Thyroid gland (tissue), 4 donors: ENCODE data around the gene EEF1AKMT3. TPM values are rescaled to one million over a fixed set of nuclear protein-coding genes. Genes with fewer than 3 reads are reported as not detected.
A peak's percentile ranks its signal among the peaks of the same experiment; 100 is the strongest.
"Not testable (repeated sequence)": the region's sequence is repeated elsewhere in the genome, so short reads cannot be mapped to it uniquely, and the experiment has no call there.

Source experiments
- DNase-seq, 2 donors: peaks; one replicate each; pipeline ENCODE4 v3.0.0-alpha.2; 2019
- H3K27ac ChIP-seq, 3 donors: fragments of 200-600 bp; sonication (generic); 1 replicate in 2 of 3; 2 replicates in 1 of 3; pipeline ENCODE4 v1.5.1; 2016 to 2019; ENCODE audit warnings: mild to moderate bottlenecking in 1 of 3, moderate library complexity in 1 of 3
- H3K27me3 ChIP-seq: fragments of 200-600 bp; sonication (generic); one replicate; pipeline ENCODE4 v1.5.1; 2019
- H3K36me3 ChIP-seq, 2 donors: fragments of 200-600 bp; sonication (generic); one replicate each; pipeline ENCODE4 v1.5.1; 2016 to 2019
- H3K4me1 ChIP-seq, 2 donors: fragments of 200-600 bp; sonication (generic); one replicate each; pipeline ENCODE4 v1.5.1; 2017 to 2019
- H3K4me3 ChIP-seq, 3 donors: fragments of 200-600 bp; sonication (generic); replicated peaks in 1 of 3; 1 replicate in 2 of 3; 2 replicates in 1 of 3; pipeline ENCODE4 v1.5.1; 2016; ENCODE audit warnings: mild to moderate bottlenecking in 1 of 3
- H3K9me3 ChIP-seq: fragments of 200-600 bp; sonication (generic); one replicate; pipeline ENCODE4 v1.5.1; 2017
- POLR2A ChIP-seq, 2 donors: fragments of 450-650 bp; IDR thresholded peaks; one replicate each; pipeline ENCODE4 v1.6.1; 2017; ENCODE audit warnings: antibody characterized with exemption in 2 of 2, mild to moderate bottlenecking in 2 of 2, moderate library complexity in 1 of 2
- WGBS, 2 donors: methylation state at CpG; one replicate each; pipeline ENCODE4 v1.1.5; 2017; 5-methylcytosine and 5-hydroxymethylcytosine counted together
- intact Hi-C: fragments of 100-400 bp; cut with DNase I; formaldehyde crosslinking; loops from one replicate; pipeline ENCODE4 v1.15.1; 2023
- total RNA-seq, 4 donors: library from RNA; depleted of rRNA; stranded (reverse); fragments of >200 nt; gene quantifications; one replicate each; pipeline ENCODE4 v1.2.3, GENCODE V29; 2016
- TF ChIP-seq, protein P1 (sequence below), 6 experiments: fragments of 200-600 bp in 3 of 6; fragments of 450-650 bp in 3 of 6; sonication (generic) in 3 of 6; IDR thresholded peaks; one replicate each; pipeline ENCODE4 v1.5.1; 2016 to 2019; ENCODE audit warnings: antibody characterized with exemption in 6 of 6, mild to moderate bottlenecking in 2 of 6, inconsistent platforms in 1 of 6, moderate library complexity in 1 of 6

EEF1AKMT3 gene
- total RNA-seq, 4 donors from 2014 or later: 12.1 to 20.4 (median 16.5) TPM

DNA sequence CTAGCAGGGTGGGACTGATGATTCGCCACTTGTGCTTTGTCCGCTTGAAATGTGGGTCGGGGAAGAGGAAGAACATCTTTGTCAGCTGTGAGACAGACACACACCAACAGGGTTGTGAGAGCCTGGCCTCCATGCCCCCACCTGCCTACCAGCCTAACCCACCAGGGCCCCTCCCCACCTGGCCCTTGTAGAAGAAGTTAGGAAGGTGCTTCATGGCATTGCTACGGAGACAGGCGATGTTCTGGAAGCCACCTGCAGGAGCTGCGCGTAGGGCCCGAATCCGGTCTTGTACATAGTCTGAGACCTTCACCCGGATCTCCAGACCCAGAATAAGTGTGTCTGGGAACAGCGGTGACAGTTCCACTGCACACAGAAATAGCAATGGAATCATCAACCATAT is 2.8 kb upstream of the EEF1AKMT3 start:
- intact Hi-C loops: no loop called here
- no peaks in the 10 kb centered on the region for H3K27me3 ChIP-seq

DNA sequence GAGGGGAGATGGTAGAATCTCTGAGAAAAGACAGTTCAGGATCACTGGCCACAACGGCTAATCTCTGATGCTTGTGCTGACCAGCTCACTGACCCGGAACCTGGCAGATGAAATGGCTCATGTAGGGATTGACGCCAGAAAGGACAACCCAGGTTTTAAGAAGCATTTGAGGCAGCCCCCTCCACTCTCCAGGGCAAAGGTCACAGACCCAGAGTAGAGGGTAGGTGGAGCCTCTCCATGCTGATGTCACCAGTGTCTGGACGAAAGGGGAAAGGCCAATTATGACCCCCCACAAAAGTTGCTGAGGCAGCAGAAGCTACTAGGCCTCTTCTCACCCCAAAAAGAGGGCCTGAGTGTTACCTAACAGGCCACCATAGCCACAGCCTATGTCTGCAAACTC is 1.7 kb upstream of the EEF1AKMT3 start:
- intact Hi-C loops: no loop called here
- Histone ChIP-seq H3K4me1 (peaks cover 30 to 47% of the 10 kb centered on the region in 2 donors), H3K9me3 (no peaks in the 10 kb centered on the region), H3K27me3 (no peaks in the 10 kb centered on the region), H3K27ac (no peak overlapping the region), H3K36me3 (no peaks in the 10 kb centered on the region), H3K4me3 (no peak overlapping the region)
- WGBS, 2 donors: 66 to 69% methylated on average over 4 of the region's 4 CpGs
- DNase-seq: no peak
- TF ChIP-seq, protein P1, sequence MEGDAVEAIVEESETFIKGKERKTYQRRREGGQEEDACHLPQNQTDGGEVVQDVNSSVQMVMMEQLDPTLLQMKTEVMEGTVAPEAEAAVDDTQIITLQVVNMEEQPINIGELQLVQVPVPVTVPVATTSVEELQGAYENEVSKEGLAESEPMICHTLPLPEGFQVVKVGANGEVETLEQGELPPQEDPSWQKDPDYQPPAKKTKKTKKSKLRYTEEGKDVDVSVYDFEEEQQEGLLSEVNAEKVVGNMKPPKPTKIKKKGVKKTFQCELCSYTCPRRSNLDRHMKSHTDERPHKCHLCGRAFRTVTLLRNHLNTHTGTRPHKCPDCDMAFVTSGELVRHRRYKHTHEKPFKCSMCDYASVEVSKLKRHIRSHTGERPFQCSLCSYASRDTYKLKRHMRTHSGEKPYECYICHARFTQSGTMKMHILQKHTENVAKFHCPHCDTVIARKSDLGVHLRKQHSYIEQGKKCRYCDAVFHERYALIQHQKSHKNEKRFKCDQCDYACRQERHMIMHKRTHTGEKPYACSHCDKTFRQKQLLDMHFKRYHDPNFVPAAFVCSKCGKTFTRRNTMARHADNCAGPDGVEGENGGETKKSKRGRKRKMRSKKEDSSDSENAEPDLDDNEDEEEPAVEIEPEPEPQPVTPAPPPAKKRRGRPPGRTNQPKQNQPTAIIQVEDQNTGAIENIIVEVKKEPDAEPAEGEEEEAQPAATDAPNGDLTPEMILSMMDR (IDR thresholded peaks at IDR 0.05): no peak
- TF ChIP-seq POLR2A (IDR thresholded peaks at IDR 0.05): no peak

More for the DNA sequence above, 2.8 kb upstream of the EEF1AKMT3 start:
- no peak for TF ChIP-seq POLR2A (IDR thresholded peaks at IDR 0.05)
- TF ChIP-seq, protein P1 (IDR thresholded peaks at IDR 0.05): no peak
- 94% methylated on average over 11 of the region's 11 CpGs for WGBS, 2 donors
- no peak overlapping the region for H3K4me3 ChIP-seq
- no peak overlapping the region for H3K27ac ChIP-seq
- no peaks in the 10 kb centered on the region for H3K9me3 ChIP-seq
- peaks cover 40 to 58% of the 10 kb centered on the region in 2 donors for H3K4me1 ChIP-seq
- DNase-seq: no peak
- H3K36me3 ChIP-seq: no peaks in the 10 kb centered on the region

DNA sequence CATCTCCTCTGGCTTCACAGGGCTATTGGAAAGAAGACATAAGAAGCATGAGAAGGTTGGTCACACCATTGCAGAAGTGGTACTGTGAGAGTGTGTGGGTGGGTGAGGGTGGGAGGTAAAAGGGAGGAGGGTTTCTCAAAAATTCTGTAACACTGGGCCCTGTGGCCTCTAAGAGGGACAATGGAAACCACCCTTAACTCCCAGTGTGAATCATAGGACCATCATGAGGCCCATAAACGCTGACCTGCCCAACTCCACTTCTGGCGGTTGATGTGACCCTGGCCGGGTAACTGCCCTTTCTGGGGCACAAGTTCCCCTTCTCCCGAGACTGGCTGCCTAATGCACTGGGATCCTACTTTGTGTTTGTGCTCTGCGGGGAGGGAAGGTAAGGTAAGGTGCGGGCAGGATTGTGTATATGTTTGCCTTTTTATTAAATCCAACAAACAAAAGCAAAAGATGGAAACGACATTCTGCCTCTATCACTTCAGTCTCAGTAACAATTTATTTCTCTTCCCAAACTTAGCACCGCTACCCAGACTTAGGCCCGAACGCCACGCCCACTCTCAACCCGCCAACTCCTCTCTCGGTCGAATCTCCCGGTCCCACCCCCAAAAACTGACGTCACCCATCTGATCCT is 1.1 kb upstream of the EEF1AKMT3 start:
- intact Hi-C loops: no loop called here
- 3 to 7% methylated on average over 16 of the region's 16 CpGs for WGBS, 2 donors
- Histone ChIP-seq H3K27ac (peak overlapping the region; percentile 19 to 85 (median 82)), H3K36me3 (no peaks in the 10 kb centered on the region), H3K27me3 (no peaks in the 10 kb centered on the region), H3K9me3 (no peaks in the 10 kb centered on the region), H3K4me3 (peak overlapping the region; percentile 29 to 52 (median 51)), H3K4me1 (peaks cover 24 to 42% of the 10 kb centered on the region in 2 donors)
- DNase-seq: peak; percentile 89 to 93
- TF ChIP-seq, protein P1 (IDR thresholded peaks at IDR 0.05): no peak
- no peak for TF ChIP-seq POLR2A (IDR thresholded peaks at IDR 0.05)

DNA sequence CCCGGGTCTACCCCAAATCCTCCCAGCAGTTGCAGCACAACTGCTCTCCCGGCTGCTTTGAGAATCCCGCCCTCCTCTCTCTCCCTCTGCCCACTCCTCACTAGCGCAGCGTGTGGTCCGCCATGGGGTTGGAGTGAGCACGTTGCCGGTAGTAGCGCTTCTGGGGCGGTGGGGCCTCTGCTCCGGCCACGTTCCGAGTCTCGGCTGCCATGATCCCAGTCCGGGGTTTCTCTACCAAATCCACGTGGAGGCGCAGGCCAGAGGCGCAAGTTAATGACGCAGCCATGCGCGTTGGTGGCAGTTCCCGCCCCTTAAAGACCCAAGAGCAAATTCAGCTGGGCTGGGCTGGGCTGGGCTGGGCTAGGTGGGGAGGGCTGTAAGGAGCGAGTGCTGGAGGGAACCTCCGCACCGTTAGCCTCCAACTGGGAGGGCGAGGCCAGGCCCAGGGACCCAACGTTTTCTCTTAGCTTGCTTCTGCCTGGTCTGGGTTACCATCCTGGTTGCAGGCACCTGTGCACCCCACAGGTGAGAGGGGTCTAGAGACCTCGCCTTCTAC is 463 bp upstream of the EEF1AKMT3 start, which contains the start of gene METTL1:
TSS of gene METTL1 (minus strand) at position 233 of the 556 bp plus-strand sequence. CDS start at position 211, 22 bp downstream.
- Histone ChIP-seq H3K27ac (peak within 1 kb of the TSS; percentile 82 to 95 (median 85)), H3K36me3 (no peaks in the 10 kb centered on the region), H3K4me3 (peak within 1 kb of the TSS; percentile 29 to 52 (median 51)), H3K9me3 (no peaks in the 10 kb centered on the region), H3K4me1 (peaks cover 18 to 37% of the 10 kb centered on the region in 2 donors), H3K27me3 (no peaks in the 10 kb centered on the region)
- peak; percentile 96 for DNase-seq
- intact Hi-C loops: no loop called here
- peak in 1 of 2 donors; percentile 55 for TF ChIP-seq POLR2A (IDR thresholded peaks at IDR 0.05)
- TF ChIP-seq, protein P1 (IDR thresholded peaks at IDR 0.05): peak in 1 of 6 experiments; percentile 31
- WGBS, 2 donors: 0 to 1% methylated on average over 23 to 25 of the region's 28 CpGs

DNA sequence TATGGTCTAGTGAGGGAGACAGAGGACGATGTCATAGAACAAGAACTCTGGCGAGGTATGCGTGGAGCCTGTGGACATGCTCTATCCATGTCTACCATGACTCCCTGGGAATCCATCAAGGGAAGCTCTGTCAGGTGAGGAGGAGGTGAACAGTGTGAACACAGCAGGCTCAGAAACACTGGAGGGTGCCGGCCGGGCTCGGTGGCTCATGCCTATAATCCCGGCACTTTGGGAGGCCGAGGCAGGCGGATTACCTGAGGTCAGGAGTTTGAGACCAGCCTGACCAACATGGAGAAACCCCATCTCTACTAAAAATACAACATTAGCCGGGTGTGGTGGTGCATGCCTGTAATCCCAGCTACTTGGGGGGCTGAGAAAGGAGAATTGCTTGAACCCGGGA is 2.2 kb downstream of the EEF1AKMT3 start:
- H3K9me3 ChIP-seq, DNase-seq, H3K4me3 ChIP-seq, H3K27ac ChIP-seq, H3K27me3 ChIP-seq, H3K36me3 ChIP-seq, intact Hi-C loops: not testable (repeated sequence)
- 92 to 94% methylated on average over 11 of the region's 11 CpGs for WGBS, 2 donors
- H3K4me1 ChIP-seq: peaks cover 20 to 31% of the 10 kb centered on the region in 2 donors
